OCI-LY3 (cell line): ENCODE results near the gene EPS8.

ENCODE experiments used
- H2AFZ ChIP-seq: fragments of 200-600, 300-600 bp; shearing (Covaris generic); 2 replicates; pipeline ENCODE4 v1.6.0; 2014; ENCODE audit warnings: antibody characterized with exemption, low read depth, low read length
- H3K27ac ChIP-seq: fragments of 200-600, 300-600 bp; sonication (generic); 2 replicates; pipeline ENCODE4 v1.5.1; 2014; ENCODE audit warnings: mild to moderate bottlenecking, low read length, moderate library complexity, mixed read lengths
- H3K27me3 ChIP-seq: fragments of 200-600, 300-600 bp; sonication (generic); 2 replicates; pipeline ENCODE4 v1.6.1; 2014; ENCODE audit warnings: low read depth, low read length, mixed read lengths
- H3K36me3 ChIP-seq: fragments of 200-600, 300-600 bp; sonication (generic); replicated peaks from 2 replicates; pipeline ENCODE3; 2014; ENCODE audit warnings: low read depth, low read length, mixed read lengths
- H3K4me1 ChIP-seq: fragments of 300-600, 200-600 bp; sonication (generic); 2 replicates; pipeline ENCODE4 v1.6.1; 2014; ENCODE audit warnings: low read length, mixed read lengths
- H3K4me2 ChIP-seq: fragments of 200-600, 300-600 bp; sonication (generic); 2 replicates; pipeline ENCODE4 v1.6.1; 2014; ENCODE audit warnings: low read length, mixed read lengths
- H3K4me3 ChIP-seq: fragments of 300-600, 200-600 bp; sonication (generic); 2 replicates; pipeline ENCODE4 v1.5.1; 2014; ENCODE audit warnings: antibody characterized with exemption, mild to moderate bottlenecking, low read length, moderate library complexity
- H3K79me2 ChIP-seq: fragments of 300-600, 200-600 bp; shearing (Covaris generic); 2 replicates; pipeline ENCODE4 v1.6.1; 2014; ENCODE audit warnings: mild to moderate bottlenecking, low read length, mixed read lengths
- H3K9ac ChIP-seq: fragments of 300-600, 200-600 bp; shearing (Covaris generic); 2 replicates; pipeline ENCODE4 v1.6.0; 2014; ENCODE audit warnings: mild to moderate bottlenecking, low read length, moderate library complexity
- H3K9me3 ChIP-seq: fragments of 200-600, 300-600 bp; shearing (Covaris generic); 2 replicates; pipeline ENCODE4 v1.6.1; 2014; ENCODE audit warnings: low read length, mixed read lengths; ENCODE audit not compliant: insufficient read depth
- H4K20me1 ChIP-seq: fragments of 200-600, 300-600 bp; sonication (generic); 2 replicates; pipeline ENCODE4 v1.6.1; 2016; ENCODE audit warnings: low read length, mixed read lengths; ENCODE audit not compliant: insufficient read depth
- EZH2phosphoT487 ChIP-seq: fragments of 200-600 bp; shearing (Covaris generic); IDR thresholded peaks from 2 replicates; pipeline ENCODE4 v1.6.1; 2018; ENCODE audit warnings: antibody characterized with exemption, mixed run types, low read depth
- TF ChIP-seq, protein P1 (sequence below): fragments of 200-600, 300-600 bp; sonication (generic); IDR thresholded peaks from 2 replicates; pipeline ENCODE4 v1.5.1; 2014; ENCODE audit warnings: antibody characterized with exemption, low read length, low read depth

Gene EPS8

DNA sequence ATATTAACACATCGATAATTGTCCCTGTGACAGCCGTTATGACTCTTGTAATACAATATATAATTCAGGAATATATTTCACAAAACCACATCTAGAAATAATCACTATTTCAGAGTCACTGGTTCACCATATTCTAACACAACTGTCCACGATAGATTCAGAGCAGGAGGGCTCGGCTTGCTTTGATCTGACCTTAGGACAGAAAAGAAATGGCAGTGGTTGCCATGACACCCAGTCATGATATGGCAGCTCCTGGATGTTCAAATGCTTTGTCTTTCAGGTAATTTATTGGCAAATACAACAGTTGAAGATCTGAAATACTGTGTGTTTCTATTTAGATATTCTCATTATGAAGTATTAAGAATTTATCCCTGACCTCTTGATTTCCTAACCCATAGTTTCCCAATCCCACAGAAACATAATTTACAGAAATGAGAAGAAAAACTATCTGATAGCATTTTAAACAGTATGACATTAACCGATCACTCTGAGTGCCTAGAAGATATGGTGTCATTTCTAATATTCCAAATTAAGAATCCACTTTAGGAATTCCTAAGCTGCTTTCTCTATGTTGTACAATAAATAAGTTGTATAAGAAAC is 116.4 kb downstream of the EPS8 start:
- Histone ChIP-seq H4K20me1 (no peaks in the 10 kb centered on the region), H3K79me2 (no peaks in the 10 kb centered on the region), H3K4me3 (no peak overlapping the region), H3K27ac (no peak overlapping the region), H3K9ac (no peak overlapping the region), H2AFZ (no peak overlapping the region), H3K36me3 (no peaks in the 10 kb centered on the region), H3K9me3 (no peaks in the 10 kb centered on the region), H3K27me3 (no peaks in the 10 kb centered on the region), H3K4me1 (no peaks in the 10 kb centered on the region), H3K4me2 (no peak overlapping the region)
- TF ChIP-seq EZH2phosphoT487 = no peak
- TF ChIP-seq, protein P1, sequence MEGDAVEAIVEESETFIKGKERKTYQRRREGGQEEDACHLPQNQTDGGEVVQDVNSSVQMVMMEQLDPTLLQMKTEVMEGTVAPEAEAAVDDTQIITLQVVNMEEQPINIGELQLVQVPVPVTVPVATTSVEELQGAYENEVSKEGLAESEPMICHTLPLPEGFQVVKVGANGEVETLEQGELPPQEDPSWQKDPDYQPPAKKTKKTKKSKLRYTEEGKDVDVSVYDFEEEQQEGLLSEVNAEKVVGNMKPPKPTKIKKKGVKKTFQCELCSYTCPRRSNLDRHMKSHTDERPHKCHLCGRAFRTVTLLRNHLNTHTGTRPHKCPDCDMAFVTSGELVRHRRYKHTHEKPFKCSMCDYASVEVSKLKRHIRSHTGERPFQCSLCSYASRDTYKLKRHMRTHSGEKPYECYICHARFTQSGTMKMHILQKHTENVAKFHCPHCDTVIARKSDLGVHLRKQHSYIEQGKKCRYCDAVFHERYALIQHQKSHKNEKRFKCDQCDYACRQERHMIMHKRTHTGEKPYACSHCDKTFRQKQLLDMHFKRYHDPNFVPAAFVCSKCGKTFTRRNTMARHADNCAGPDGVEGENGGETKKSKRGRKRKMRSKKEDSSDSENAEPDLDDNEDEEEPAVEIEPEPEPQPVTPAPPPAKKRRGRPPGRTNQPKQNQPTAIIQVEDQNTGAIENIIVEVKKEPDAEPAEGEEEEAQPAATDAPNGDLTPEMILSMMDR = no peak

DNA sequence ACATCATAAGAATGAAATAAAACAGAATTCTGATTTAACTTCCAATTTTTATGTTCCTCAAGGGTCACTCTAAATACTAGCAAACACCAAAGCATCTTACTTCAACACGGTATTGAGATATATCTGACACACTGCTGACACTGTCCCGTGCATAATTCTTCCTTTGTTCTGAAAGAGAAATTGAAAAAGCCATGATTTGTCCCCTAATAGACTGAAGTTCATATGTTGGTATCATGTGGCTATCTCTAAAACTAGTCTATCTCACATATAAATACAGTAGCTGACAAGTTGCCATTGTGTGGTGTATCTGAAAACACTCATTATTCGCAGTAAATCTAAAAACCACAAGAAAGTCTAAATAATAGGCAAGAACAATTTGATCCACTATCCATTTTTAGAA is 118.4 kb downstream of the EPS8 start:
- Histone ChIP-seq H3K9ac (no peak overlapping the region), H2AFZ (no peak overlapping the region), H3K27ac (no peak overlapping the region), H3K27me3 (no peaks in the 10 kb centered on the region), H3K79me2 (no peaks in the 10 kb centered on the region), H3K4me2 (no peak overlapping the region), H3K9me3 (no peaks in the 10 kb centered on the region), H3K4me3 (no peak overlapping the region), H4K20me1 (no peaks in the 10 kb centered on the region), H3K4me1 (no peaks in the 10 kb centered on the region), H3K36me3 (no peaks in the 10 kb centered on the region)
- TF ChIP-seq EZH2phosphoT487 = no peak
- TF ChIP-seq, protein P1 = no peak

GRCh38 chr12:15669256-15669948 is 119.8 kb downstream of the EPS8 start:
- TF ChIP-seq EZH2phosphoT487 = no peak
- TF ChIP-seq, protein P1 = no peak
- Histone ChIP-seq H3K4me1 (no peaks in the 10 kb centered on the region), H3K27me3 (no peaks in the 10 kb centered on the region), H3K4me3 (no peak overlapping the region), H3K9me3 (no peaks in the 10 kb centered on the region), H3K9ac (no peak overlapping the region), H3K79me2 (no peaks in the 10 kb centered on the region), H3K4me2 (no peak overlapping the region), H3K27ac (no peak overlapping the region), H4K20me1 (no peaks in the 10 kb centered on the region), H2AFZ (no peak overlapping the region), H3K36me3 (no peaks in the 10 kb centered on the region)

- H3K9ac ChIP-seq = no peak overlapping the region
- H3K4me3 ChIP-seq = no peak overlapping the region
- no peaks in the 10 kb centered on the region for H3K4me1 ChIP-seq
- no peaks in the 10 kb centered on the region for H3K9me3 ChIP-seq
- H3K36me3 ChIP-seq = no peaks in the 10 kb centered on the region
- H4K20me1 ChIP-seq = no peaks in the 10 kb centered on the region
- H2AFZ ChIP-seq = no peak overlapping the region
- no peak overlapping the region for H3K27ac ChIP-seq
- no peak overlapping the region for H3K4me2 ChIP-seq
- no peaks in the 10 kb centered on the region for H3K79me2 ChIP-seq
- no peak for TF ChIP-seq EZH2phosphoT487
- TF ChIP-seq, protein P1 = no peak
- no peaks in the 10 kb centered on the region for H3K27me3 ChIP-seq
Measured at GRCh38 chr12:15664491-15664890, 124.7 kb downstream of the EPS8 start.
